Adipose tissue (tissue), 3 donors: ENCODE data around the gene SEMA3B. TPM values are rescaled to one million over a fixed set of nuclear protein-coding genes. Genes with fewer than 3 reads are reported as not detected.

Experiments
- H3K27ac ChIP-seq: one replicate; pipeline ENCODE4 v1.5.1; 2013; ENCODE audit warnings: low read depth, low read length
- WGBS, 3 donors: extraction: QIAGEN DNeasy Blood & Tissue Kit; methylation state at CpG; one replicate each; pipeline ENCODE4 v1.1.7; 2013; 5-methylcytosine and 5-hydroxymethylcytosine counted together
- polyA plus RNA-seq, 3 donors: library from polyadenylated mRNA; stranded (reverse); fragments of 200-250 nt; gene quantifications; one replicate each; pipeline ENCODE4 v1.2.3, GENCODE V29; 2013
- donor health status: healthy with polysubstance abuse.
- donor health status: Bipolar disorder and iron deficiency.
- donor health status: healthy.

SEMA3B gene
- polyA plus RNA-seq, 3 donors, result 17.9 to 29.2 (median 21.1) TPM

GRCh38 chr3:50319894-50320625, 51.1 kb downstream of the SEMA3B start:
- 74 to 82% (median 78%) methylated on average over 29 of the region's 29 CpGs for WGBS, 3 donors
- H3K27ac ChIP-seq, result no peak overlapping the region

- WGBS, 3 donors, result 0 to 1% (median 0%) methylated on average over 26 to 45 of the region's 45 CpGs
- H3K27ac ChIP-seq, result peak overlapping the region; percentile 63
Measured at GRCh38 chr3:50320853-50321335, 51.9 kb downstream of the SEMA3B start.

- 0 to 1% (median 1%) methylated on average over 54 to 59 of the region's 59 CpGs for WGBS, 3 donors
- peak overlapping the region; percentile 63 for H3K27ac ChIP-seq
Measured at GRCh38 chr3:50321336-50322114, 52.6 kb downstream of the SEMA3B start.

- H3K27ac ChIP-seq, result peak overlapping the region; percentile 36
- WGBS, 3 donors, result 9 to 37% (median 19%) methylated on average over 13 to 14 of the region's 14 CpGs
Measured at GRCh38 chr3:50322115-50322385, 53.1 kb downstream of the SEMA3B start.

DNA sequence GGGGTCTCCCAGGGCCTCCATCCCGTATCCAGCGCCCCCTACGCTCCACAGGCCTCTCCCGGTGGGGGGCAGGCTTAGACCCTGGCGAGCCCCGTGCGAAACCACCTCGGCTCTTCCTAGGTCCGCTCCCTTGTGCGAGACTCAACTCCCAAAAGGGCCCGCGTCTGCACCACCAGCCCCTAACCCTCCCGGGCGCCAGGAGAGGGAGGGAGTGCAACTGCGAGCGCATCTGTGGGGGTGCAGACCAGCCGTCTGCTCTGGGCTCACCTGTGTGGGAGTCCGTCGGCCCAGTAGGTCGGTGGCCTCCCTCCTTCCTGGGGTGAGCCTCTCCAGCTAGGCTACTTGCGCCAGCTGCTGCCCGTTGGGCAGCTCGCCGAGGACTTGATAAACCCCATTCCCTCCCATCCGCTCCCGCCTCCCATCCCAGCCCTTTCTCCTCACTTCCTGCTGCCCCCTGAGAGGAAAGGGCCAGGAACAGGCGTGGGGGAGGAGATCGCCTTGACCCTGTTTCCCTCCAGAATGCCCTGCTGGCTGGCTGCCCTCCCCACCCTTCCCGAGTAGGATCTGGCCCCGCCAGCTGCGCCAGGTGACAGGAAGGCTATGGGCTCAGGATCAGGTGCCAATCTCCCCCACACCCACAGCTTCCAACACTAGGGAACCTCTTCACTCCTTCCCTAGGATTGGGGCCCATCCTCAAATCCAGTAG, 53.6 kb downstream of the SEMA3B start, which contains the start of gene HYAL2:
TSS of gene HYAL2 (minus strand) at position 360 of the 706 bp plus-strand sequence. CDS start 2,256 bp downstream, outside the sequence.
- peak within 1 kb of the TSS; percentile 49 for H3K27ac ChIP-seq
- WGBS, 3 donors, result 28 to 40% (median 32%) methylated on average over 29 to 31 of the region's 31 CpGs

GRCh38 chr3:50323092-50323600, 54.2 kb downstream of the SEMA3B start:
- H3K27ac ChIP-seq, result peak overlapping the region; percentile 49
- 25 to 54% (median 34%) methylated on average over 4 of the region's 4 CpGs for WGBS, 3 donors

DNA sequence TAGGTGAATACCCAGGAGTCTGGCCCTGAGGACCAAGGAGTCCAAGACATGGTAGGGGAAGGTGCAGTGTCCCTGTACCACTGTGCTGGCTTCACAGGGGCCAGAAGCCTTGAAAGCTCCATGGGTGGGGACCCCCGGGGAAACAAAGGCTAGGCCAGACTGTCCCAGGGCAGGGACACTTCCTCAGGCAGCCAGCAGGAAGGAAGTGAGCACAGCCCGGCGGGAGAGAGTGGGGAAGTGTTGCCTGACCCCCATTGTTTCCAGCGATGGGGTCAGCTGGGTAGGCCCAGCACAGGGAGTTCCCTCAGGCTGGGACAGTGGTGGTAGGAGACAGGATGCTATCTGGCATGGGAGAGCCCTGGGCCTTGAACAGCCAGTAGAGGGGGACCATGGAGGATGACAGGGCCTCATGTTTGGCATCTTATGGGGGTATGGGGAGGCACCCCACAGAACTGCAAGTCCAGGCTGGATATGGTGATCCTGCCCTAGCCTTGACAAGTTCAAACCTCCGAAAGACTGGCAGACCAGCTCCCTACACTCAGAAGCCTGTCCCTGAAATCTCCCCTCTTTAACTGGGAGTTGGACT, 54.8 kb downstream of the SEMA3B start:
- WGBS, 3 donors, result 40 to 79% (median 40%) methylated on average over 5 of the region's 5 CpGs
- peak overlapping the region; percentile 49 for H3K27ac ChIP-seq

DNA sequence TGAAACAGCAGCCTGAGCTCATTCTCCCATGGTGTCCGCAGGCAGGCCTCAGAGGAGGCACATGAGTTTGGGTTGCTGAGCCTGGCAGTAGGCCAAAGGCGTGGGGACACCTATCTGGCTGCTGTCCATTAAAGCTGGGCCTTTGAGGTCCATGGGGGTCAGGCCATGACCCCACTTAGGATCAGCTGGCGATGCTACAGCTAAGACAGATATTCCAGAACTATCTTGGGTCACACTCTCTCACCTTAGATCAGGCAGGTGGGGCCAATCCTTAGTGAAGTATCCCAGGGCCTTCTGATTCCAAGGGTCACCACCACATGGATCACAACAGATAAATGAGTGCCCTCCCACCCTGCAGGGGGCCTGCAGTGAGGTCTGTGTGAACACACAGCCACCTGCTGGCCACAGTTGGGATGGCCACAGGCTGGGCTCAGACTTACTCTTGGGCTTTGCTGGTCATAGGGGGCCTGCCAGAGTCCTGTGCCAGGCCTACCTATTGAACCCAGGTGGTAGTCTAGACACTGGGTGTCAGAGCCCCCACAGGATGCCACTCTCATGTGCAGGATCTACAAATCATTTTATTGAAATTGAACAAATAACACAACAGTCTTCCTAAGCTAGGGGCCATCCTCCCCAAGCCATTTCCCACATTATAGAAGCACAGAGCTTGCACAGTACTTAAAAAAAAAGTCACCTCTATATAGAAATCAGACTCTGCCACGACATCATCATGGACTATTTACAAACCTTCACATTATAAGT, 55.6 kb downstream of the SEMA3B start:
- H3K27ac ChIP-seq, result no peak overlapping the region
- WGBS, 3 donors, result 44 to 53% (median 51%) methylated on average over 4 of the region's 4 CpGs

DNA sequence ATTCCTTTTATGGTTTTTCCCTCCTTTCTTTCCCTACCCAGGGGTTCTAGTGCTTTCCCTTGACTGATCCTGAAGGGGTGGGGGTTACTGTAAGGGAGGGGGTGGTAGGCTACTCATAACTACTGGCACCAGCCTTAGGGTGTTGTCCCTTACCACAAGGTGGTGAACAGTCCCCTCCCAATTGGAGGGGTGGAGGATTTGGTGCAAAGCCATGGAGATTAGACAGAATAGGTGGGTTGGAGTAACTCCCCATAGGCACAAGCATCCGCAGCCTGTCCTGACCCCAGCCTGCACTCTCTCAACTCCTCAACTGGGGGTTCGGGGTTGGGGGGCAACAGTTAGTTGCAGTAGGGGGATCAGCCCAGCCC, 56.1 kb downstream of the SEMA3B start:
- no peak overlapping the region for H3K27ac ChIP-seq
- WGBS, 3 donors, result 86 to 91% (median 88%) methylated on average over 2 of the region's 2 CpGs

DNA sequence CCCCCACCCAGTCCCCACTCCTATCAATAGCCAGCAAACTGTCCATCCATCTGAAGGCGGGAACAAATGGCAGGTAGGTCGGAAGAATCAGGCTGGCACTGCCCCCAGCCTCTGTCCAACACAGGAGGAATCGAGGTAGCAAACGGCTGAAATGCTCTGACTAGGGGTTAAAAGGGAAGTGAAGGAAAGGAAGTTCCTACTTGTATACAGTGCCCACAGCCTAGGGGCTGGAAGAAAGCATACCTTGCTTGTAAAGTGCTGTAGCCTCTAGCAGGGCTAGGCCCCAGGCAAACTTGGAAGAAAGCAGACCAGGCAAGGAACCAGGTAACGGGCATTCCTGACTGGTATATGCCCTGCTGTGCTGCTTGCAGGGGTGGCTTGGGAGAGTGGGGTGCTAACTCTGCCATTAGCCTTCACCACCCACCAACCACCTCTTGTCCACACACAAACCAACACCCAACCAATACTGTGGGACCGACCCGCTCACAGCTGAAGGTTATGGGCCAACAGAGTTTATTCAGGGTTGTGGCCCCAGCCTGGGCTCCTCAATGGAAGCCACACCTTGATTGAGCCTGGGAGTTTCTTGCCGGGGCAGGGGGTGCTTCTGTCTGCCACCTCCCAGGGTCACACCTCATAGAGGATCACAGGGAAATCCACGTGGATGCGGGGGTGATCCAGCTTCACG, 56.7 kb downstream of the SEMA3B start:
- 83 to 89% (median 84%) methylated on average over 11 of the region's 11 CpGs for WGBS, 3 donors
- H3K27ac ChIP-seq, result no peak overlapping the region

GRCh38 chr3:50326182-50326541, 57.2 kb downstream of the SEMA3B start:
- H3K27ac ChIP-seq, result no peak overlapping the region
- 89 to 91% (median 90%) methylated on average over 8 of the region's 8 CpGs for WGBS, 3 donors

- no peak overlapping the region for H3K27ac ChIP-seq
- WGBS, 3 donors, result 58 to 72% (median 69%) methylated on average over 4 of the region's 4 CpGs
Measured at GRCh38 chr3:50327129-50327528, 58.2 kb downstream of the SEMA3B start.

Other genes with a start within 250 kb of the SEMA3B start
- 10 to 100 TPM; 54.6 to 76.0 (median 60.2) TPM for gene RBM5, start 180.2 kb upstream of the SEMA3B start, polyA plus RNA-seq
- gene SEMA3F, start 113.8 kb upstream of the SEMA3B start, polyA plus RNA-seq, result 10 to 100 TPM in 2 of 3 donors, 1 to 10 TPM in 1; 5.5 to 35.5 (median 23.8) TPM
- under 1 TPM in 1 of 3 donors, not detected in 2; 0.13 TPM for gene GNAT1, start 77.5 kb upstream of the SEMA3B start, polyA plus RNA-seq
- gene SLC38A3, start 63.9 kb upstream of the SEMA3B start, polyA plus RNA-seq, result 10 to 100 TPM in 1 of 3 donors, under 1 TPM in 1, not detected in 1; 0.34 to 22.0 TPM
- gene GNAI2, start 32.9 kb upstream of the SEMA3B start, polyA plus RNA-seq, result 100 to 1,000 TPM in 2 of 3 donors, 10 to 100 TPM in 1; 53.4 to 242 (median 211) TPM
- gene LSMEM2, start 9.9 kb downstream of the SEMA3B start, polyA plus RNA-seq, result under 1 TPM in 2 of 3 donors, not detected in 1; 0.15 TPM
- 100 to 1,000 TPM in 1 of 3 donors, 10 to 100 TPM in 2; 54.3 to 114 (median 77.3) TPM for gene IFRD2, start 23.3 kb downstream of the SEMA3B start, polyA plus RNA-seq
- 1 to 10 TPM; 1.7 to 4.0 (median 2.5) TPM for gene HYAL3, start 30.3 kb downstream of the SEMA3B start, polyA plus RNA-seq
- 10 to 100 TPM in 1 of 3 donors, 1 to 10 TPM in 2; 7.0 to 14.4 (median 7.6) TPM for gene NAA80, start 30.3 kb downstream of the SEMA3B start, polyA plus RNA-seq
- 10 to 100 TPM in 2 of 3 donors, 1 to 10 TPM in 1; 6.3 to 19.0 (median 14.9) TPM for gene HYAL1, start 34.4 kb downstream of the SEMA3B start, polyA plus RNA-seq
- 100 to 1,000 TPM in 1 of 3 donors, 10 to 100 TPM in 2; 29.0 to 140 (median 80.3) TPM for gene HYAL2, start 53.6 kb downstream of the SEMA3B start, polyA plus RNA-seq
- 10 to 100 TPM; 26.3 to 56.5 (median 31.2) TPM for gene TUSC2, start 59.1 kb downstream of the SEMA3B start, polyA plus RNA-seq
- gene RASSF1, start 71.7 kb downstream of the SEMA3B start, polyA plus RNA-seq, result 10 to 100 TPM; 39.4 to 44.6 (median 43.7) TPM
- gene ZMYND10, start 76.6 kb downstream of the SEMA3B start, polyA plus RNA-seq, result 1 to 10 TPM in 1 of 3 donors, under 1 TPM in 1, not detected in 1; 0.28 to 1.1 TPM
- 10 to 100 TPM; 13.1 to 23.9 (median 14.5) TPM for gene NPRL2, start 81.6 kb downstream of the SEMA3B start, polyA plus RNA-seq
- 10 to 100 TPM; 13.2 to 25.3 (median 19.7) TPM for gene CYB561D2, start 81.7 kb downstream of the SEMA3B start, polyA plus RNA-seq
- gene TMEM115, start 90.4 kb downstream of the SEMA3B start, polyA plus RNA-seq, result 10 to 100 TPM; 13.5 to 39.1 (median 23.4) TPM
- gene CACNA2D2, start 234.5 kb downstream of the SEMA3B start, polyA plus RNA-seq, result 1 to 10 TPM in 1 of 3 donors, under 1 TPM in 2; 0.56 to 1.7 (median 0.68) TPM